ENCODE results near the gene FANCD2.
"Not testable (repeated sequence)": the region's sequence is repeated elsewhere in the genome, so short reads cannot be mapped to it uniquely, and the experiment has no call there.

GRCh38 chr3:10053054-10053453 is 26.8 kb downstream of the FANCD2 start:
- TF ChIP-seq RAD21, ATF3, JUND, MAX, SP1, RXRA, ZBTB33, YY1 (IDR thresholded peaks at IDR 0.05): not testable (repeated sequence)
- TF ChIP-seq, protein P1, sequence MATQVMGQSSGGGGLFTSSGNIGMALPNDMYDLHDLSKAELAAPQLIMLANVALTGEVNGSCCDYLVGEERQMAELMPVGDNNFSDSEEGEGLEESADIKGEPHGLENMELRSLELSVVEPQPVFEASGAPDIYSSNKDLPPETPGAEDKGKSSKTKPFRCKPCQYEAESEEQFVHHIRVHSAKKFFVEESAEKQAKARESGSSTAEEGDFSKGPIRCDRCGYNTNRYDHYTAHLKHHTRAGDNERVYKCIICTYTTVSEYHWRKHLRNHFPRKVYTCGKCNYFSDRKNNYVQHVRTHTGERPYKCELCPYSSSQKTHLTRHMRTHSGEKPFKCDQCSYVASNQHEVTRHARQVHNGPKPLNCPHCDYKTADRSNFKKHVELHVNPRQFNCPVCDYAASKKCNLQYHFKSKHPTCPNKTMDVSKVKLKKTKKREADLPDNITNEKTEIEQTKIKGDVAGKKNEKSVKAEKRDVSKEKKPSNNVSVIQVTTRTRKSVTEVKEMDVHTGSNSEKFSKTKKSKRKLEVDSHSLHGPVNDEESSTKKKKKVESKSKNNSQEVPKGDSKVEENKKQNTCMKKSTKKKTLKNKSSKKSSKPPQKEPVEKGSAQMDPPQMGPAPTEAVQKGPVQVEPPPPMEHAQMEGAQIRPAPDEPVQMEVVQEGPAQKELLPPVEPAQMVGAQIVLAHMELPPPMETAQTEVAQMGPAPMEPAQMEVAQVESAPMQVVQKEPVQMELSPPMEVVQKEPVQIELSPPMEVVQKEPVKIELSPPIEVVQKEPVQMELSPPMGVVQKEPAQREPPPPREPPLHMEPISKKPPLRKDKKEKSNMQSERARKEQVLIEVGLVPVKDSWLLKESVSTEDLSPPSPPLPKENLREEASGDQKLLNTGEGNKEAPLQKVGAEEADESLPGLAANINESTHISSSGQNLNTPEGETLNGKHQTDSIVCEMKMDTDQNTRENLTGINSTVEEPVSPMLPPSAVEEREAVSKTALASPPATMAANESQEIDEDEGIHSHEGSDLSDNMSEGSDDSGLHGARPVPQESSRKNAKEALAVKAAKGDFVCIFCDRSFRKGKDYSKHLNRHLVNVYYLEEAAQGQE (IDR thresholded peaks at IDR 0.05): not testable (repeated sequence)
- TF ChIP-seq, protein P2, sequence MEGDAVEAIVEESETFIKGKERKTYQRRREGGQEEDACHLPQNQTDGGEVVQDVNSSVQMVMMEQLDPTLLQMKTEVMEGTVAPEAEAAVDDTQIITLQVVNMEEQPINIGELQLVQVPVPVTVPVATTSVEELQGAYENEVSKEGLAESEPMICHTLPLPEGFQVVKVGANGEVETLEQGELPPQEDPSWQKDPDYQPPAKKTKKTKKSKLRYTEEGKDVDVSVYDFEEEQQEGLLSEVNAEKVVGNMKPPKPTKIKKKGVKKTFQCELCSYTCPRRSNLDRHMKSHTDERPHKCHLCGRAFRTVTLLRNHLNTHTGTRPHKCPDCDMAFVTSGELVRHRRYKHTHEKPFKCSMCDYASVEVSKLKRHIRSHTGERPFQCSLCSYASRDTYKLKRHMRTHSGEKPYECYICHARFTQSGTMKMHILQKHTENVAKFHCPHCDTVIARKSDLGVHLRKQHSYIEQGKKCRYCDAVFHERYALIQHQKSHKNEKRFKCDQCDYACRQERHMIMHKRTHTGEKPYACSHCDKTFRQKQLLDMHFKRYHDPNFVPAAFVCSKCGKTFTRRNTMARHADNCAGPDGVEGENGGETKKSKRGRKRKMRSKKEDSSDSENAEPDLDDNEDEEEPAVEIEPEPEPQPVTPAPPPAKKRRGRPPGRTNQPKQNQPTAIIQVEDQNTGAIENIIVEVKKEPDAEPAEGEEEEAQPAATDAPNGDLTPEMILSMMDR (IDR thresholded peaks at IDR 0.05; ENCODE audit: low read depth, low read length, missing input control): not testable (repeated sequence)
